Spleen (tissue), 7 donors: Measurements from ENCODE around the gene BRCA1.

Experiments used
- POLR2A ChIP-seq, 3 donors: fragments of 450-650 bp; IDR thresholded peaks; one replicate each; pipeline ENCODE4 v1.5.1; 2017; ENCODE audit warnings: antibody characterized with exemption in 3 of 3, mild to moderate bottlenecking in 1 of 3
- POLR2AphosphoS5 ChIP-seq, 3 donors: sonication (generic); formaldehyde crosslinking; IDR thresholded peaks; one replicate each; pipeline ENCODE4 v1.5.1; 2017; ENCODE audit warnings: antibody characterized with exemption in 3 of 3
- TF ChIP-seq, protein P1 (sequence below), 11 experiments: fragments of 200-600 bp in 7 of 11; fragments of 450-650 bp in 4 of 11; sonication (generic) in 4 of 11; IDR thresholded peaks in 8 of 11; conservative IDR thresholded peaks in 3 of 11; 1 replicate in 7 of 11; 2 replicates in 4 of 11; pipeline versions ENCODE4 v1.4.0 to v1.8.0; 2016 to 2021; ENCODE audit warnings: antibody characterized with exemption in 11 of 11, inconsistent platforms in 4 of 11, mild to moderate bottlenecking in 1 of 11
- donor health status: DM: no; HTN: no; CAD: no; lungs with moderate emphysema.
- donor health status: DM: no; HTN: no; CAD: no.
- donor health status: DM: no; HTN: no; CAD: no.

DNA sequence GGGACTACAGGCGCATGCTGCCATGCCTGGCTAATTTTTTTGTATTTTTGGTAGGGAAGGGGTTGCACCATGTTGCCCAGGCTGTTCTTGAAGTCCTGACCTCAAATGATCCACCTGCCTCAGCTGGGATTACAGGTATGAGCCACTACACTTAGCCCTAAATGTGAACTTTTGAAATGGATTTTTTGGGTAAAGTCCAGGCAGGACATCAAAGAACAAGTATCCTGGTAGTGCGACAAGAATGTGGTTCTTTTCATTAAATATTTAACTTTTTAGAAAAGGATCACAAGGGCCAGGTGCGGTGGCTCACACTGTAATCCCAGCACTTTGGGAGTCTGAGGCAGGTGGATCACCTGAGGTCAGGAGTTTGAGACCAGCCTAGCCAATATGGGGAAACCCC, 30.5 kb upstream of the BRCA1 start:
- TF ChIP-seq, protein P1, sequence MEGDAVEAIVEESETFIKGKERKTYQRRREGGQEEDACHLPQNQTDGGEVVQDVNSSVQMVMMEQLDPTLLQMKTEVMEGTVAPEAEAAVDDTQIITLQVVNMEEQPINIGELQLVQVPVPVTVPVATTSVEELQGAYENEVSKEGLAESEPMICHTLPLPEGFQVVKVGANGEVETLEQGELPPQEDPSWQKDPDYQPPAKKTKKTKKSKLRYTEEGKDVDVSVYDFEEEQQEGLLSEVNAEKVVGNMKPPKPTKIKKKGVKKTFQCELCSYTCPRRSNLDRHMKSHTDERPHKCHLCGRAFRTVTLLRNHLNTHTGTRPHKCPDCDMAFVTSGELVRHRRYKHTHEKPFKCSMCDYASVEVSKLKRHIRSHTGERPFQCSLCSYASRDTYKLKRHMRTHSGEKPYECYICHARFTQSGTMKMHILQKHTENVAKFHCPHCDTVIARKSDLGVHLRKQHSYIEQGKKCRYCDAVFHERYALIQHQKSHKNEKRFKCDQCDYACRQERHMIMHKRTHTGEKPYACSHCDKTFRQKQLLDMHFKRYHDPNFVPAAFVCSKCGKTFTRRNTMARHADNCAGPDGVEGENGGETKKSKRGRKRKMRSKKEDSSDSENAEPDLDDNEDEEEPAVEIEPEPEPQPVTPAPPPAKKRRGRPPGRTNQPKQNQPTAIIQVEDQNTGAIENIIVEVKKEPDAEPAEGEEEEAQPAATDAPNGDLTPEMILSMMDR (IDR thresholded peaks at IDR 0.05 in 8 of 11, conservative IDR thresholded peaks at IDR 0.05 in 3 of 11) = no peak
- no peak for TF ChIP-seq POLR2A (IDR thresholded peaks at IDR 0.05)
- no peak for TF ChIP-seq POLR2AphosphoS5 (IDR thresholded peaks at IDR 0.05)
